Fibroblast of villous mesenchyme (primary cell): ENCODE data around the gene ZFAND2B. TPM values are rescaled to one million over a fixed set of nuclear protein-coding genes. Genes with fewer than 3 reads are reported as not detected.
"Not testable (repeated sequence)": the region's sequence is repeated elsewhere in the genome, so short reads cannot be mapped to it uniquely, and the experiment has no call there.

Source experiments
- DNase-seq: peaks from one replicate; pipeline ENCODE4 v3.0.0-alpha.2; 2010; ENCODE audit warnings: low read depth
- H3K4me3 ChIP-seq: 2 replicates; pipeline ENCODE4 v1.5.1; 2011; ENCODE audit warnings: low read depth, mild to moderate bottlenecking, low read length
- CTCF ChIP-seq: IDR thresholded peaks from 2 replicates; pipeline ENCODE4 v1.5.1; 2012; ENCODE audit warnings: low read depth, mild to moderate bottlenecking, low read length; ENCODE audit not compliant: insufficient read depth
- total RNA-seq: library from RNA; depleted of rRNA; stranded (reverse); fragments of >200 nt; gene quantifications from 2 replicates; pipeline ENCODE4 v1.2.3, GENCODE V29; 2012

ZFAND2B gene
- total RNA-seq, 1 donor, result 25.5 TPM

DNA sequence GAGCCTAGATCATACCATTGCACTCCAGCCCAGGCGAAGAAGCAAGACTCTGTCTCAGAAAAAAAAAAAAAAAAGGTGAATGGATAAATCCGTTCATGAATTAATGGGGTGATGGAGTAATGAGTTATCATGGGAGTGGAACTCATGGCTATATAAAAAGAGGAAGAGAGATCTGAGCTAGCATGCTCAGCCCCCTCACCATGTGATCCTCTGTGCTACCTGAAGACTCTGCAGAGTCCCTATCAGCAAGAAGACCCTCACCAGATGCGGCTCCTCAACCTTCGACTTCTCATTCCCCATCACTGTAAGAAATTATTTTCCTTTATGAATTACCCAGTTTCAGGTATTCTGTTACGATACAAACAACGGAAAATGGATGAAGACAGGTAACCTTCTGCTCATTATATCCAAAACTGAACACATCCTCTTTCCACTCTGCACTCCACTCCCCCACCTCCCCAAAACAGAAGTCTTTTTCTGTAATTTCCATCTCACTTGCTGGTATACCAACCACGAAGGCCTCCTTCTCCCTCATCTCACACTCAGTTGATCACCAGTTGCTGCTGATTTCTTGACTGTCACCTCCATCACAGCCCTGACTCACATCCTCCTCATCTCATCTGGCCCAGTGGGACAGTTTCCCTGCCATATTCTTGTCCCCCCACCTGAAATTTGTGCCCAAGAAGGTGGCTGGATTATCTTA is 19.7 kb upstream of the ZFAND2B start:
- no peak for TF ChIP-seq CTCF
- H3K4me3 ChIP-seq, result no peak overlapping the region
- no peak for DNase-seq

DNA sequence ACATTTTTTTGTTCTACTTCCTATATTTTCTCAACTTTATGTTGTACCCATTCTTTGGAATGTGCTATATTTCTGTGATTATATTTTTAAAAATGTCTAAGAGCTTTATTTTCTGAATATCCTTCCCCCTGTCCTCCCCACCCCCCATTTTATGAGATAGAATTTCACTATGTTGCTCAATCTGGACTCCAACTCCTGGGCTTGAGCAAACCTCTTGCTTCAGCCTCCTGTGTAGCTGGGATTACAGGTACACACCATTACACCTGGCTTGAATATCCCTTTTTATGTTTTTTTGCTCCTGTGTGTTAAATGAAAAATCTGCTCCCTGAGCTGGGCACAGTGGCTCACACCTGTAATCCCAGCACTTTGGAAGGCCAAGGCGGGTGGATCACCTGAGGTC is 9.2 kb upstream of the ZFAND2B start:
- DNase-seq, result no peak
- no peak overlapping the region for H3K4me3 ChIP-seq
- no peak for TF ChIP-seq CTCF

DNA sequence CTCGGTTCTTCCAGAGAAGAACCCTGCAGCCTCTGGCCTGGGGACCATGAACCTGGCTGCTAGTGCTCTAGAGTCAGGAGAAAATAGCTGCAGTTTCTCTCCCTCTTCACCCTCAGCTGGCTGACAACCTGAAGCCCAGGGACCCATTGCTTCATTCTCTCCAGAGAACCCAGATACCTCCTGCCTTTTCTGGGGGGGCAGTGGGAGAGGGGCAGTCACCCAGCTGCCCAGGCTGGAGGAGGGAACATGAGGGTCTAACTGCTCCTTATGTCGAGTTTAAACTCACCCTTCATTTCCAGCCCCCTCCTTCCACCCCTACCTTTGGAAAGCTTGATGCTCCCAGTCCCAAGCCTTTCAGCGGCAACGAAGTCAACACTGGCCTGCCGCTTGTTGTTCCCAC is 7.6 kb upstream of the ZFAND2B start:
- H3K4me3 ChIP-seq, result no peak overlapping the region
- no peak for TF ChIP-seq CTCF
- no peak for DNase-seq

DNA sequence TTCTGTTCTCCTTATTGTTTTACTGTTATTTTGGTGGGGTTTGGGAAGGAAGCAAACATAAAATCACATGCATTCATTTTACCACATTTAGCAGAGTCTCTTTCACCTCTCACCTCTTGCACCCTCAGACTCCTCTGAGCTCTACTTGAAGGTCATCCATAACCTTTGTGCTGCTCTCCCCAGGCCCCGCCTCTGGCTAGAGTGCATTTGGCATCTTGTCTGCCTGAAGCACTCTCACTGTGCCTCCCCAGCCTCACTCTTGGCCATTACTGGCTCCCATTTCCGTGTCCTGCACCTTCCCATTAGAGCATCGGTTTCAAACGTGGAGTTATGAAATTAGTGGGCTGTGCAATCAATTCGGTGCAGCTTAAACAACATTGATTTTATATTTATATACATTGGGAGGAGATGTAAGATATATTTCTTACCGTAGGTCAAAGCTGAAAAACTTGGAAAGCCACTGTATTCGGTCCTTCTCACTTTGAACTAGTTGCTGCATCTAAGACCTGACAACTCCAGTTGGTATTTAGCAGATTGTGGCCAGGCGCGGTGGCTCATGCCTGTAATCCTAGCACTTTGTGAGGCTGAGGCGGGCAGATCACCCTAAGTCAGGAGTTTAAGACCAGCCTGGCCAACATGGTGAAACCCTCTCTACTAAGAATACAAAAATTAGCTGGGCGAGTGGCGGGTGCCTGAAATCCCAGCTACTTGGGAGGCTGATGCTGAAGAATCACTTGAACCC is 6.9 kb upstream of the ZFAND2B start:
- DNase-seq, result no peak
- no peak overlapping the region for H3K4me3 ChIP-seq
- TF ChIP-seq CTCF, result no peak

GRCh38 chr2:219200502-219201326 is 5.9 kb upstream of the ZFAND2B start:
- not testable (repeated sequence) for DNase-seq, H3K4me3 ChIP-seq

- DNase-seq, H3K4me3 ChIP-seq: not testable (repeated sequence)
Measured at GRCh38 chr2:219201331-219201730, 5.3 kb upstream of the ZFAND2B start.

DNA sequence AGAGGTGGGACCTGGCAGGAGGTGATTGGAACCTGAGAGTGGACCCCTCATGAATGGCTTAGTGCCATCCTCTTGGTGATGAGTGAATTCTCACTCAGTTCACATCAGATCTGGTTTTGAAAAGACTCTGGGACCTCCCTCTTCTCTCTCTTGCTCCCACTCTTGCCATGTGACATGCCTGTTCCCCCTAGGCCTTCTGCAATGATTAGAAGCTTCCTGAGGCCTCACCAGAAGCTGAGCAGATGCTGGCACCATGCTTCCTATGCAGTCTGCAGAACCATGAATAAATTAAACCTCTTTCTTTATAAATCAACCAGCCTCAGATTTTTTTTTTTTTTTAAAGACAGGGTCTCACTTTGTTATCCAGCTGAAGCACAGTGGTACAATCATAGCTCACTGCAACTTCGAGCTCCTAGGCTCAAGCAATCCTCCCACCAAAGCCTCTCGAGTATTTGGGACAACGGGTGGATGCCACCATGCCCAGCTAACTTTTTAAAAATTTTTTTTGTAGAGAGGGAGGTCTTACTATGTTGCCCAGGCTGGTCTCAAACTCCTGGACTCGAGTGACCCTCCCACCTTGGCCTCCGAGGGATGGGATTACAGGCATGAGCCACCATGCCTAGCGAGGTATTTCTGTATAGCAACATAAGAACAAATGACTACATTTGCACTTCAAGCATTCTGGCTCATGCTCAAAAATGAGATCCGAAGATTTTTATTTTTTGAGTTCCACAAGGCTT is 2.0 kb upstream of the ZFAND2B start:
- no peak for TF ChIP-seq CTCF
- no peak overlapping the region for H3K4me3 ChIP-seq
- DNase-seq, result no peak
